ENCODE measurements around the gene CLHC1. TPM values are rescaled to one million over a fixed set of nuclear protein-coding genes. Genes with fewer than 3 reads are reported as not detected.
"Not testable (repeated sequence)": the region's sequence is repeated elsewhere in the genome, so short reads cannot be mapped to it uniquely, and the experiment has no call there.

The CLHC1 gene
- total RNA-seq, 1 experiment from 2014 or later, result 11.1 TPM

GRCh38 chr2:55130849-55131248 is 101.2 kb downstream of the CLHC1 start:
- Histone ChIP-seq H3K9me3 (ENCODE audit: control insufficient read depth in 1 of 2, insufficient read depth in 1 of 2, low read depth in 1 of 2, low read length in 2 of 2) (no peaks in the 10 kb centered on the region), H3K27me3 (ENCODE audit: insufficient read depth, low read length) (no peaks in the 10 kb centered on the region), H3K4me2 (ENCODE audit: low read length) (no peak overlapping the region), H3K4me1 (ENCODE audit: control insufficient read depth in 1 of 2, insufficient read depth in 2 of 2, low read length in 2 of 2) (no peaks in the 10 kb centered on the region), H3K9ac (ENCODE audit: low read length) (no peak overlapping the region), H4K20me1 (ENCODE audit: insufficient read depth) (no peaks in the 10 kb centered on the region), H3K79me2 (ENCODE audit: insufficient read depth, low read length) (no peaks in the 10 kb centered on the region), H3K36me3 (ENCODE audit: control insufficient read depth in 1 of 2, insufficient read depth in 2 of 2, low read length in 2 of 2) (no peaks in the 10 kb centered on the region), H3K4me3 (replicated peaks in 1 of 2; ENCODE audit: low read depth in 1 of 2, low read length in 2 of 2) (no peak overlapping the region), H3K9me2 (ENCODE audit: insufficient read depth) (no peaks in the 10 kb centered on the region), H2AFZ (ENCODE audit: low read depth, low read length, poor library complexity, severe bottlenecking) (no peak overlapping the region), H3K27ac (ENCODE audit: low read depth, low read length) (no peak overlapping the region)
- POLR2A ChIA-PET, result no interaction called here
- intact Hi-C loops (cut with micrococcal nuclease), result no loop called here
- DNase-seq (ENCODE audit: low read depth, low spot score), result no peak
- CTCF ChIA-PET, result no interaction called here
- RAD21 ChIA-PET (ENCODE audit: low non-redundant PET in 1 of 2, low total read pairs in 2 of 2, uncharacterized antibody in 2 of 2, unreplicated experiment in 2 of 2), result no interaction called here
- ATAC-seq, result no peak
- BruUV-seq (replicated peaks), result no TSS peak
- TF ChIP-seq, protein P1, sequence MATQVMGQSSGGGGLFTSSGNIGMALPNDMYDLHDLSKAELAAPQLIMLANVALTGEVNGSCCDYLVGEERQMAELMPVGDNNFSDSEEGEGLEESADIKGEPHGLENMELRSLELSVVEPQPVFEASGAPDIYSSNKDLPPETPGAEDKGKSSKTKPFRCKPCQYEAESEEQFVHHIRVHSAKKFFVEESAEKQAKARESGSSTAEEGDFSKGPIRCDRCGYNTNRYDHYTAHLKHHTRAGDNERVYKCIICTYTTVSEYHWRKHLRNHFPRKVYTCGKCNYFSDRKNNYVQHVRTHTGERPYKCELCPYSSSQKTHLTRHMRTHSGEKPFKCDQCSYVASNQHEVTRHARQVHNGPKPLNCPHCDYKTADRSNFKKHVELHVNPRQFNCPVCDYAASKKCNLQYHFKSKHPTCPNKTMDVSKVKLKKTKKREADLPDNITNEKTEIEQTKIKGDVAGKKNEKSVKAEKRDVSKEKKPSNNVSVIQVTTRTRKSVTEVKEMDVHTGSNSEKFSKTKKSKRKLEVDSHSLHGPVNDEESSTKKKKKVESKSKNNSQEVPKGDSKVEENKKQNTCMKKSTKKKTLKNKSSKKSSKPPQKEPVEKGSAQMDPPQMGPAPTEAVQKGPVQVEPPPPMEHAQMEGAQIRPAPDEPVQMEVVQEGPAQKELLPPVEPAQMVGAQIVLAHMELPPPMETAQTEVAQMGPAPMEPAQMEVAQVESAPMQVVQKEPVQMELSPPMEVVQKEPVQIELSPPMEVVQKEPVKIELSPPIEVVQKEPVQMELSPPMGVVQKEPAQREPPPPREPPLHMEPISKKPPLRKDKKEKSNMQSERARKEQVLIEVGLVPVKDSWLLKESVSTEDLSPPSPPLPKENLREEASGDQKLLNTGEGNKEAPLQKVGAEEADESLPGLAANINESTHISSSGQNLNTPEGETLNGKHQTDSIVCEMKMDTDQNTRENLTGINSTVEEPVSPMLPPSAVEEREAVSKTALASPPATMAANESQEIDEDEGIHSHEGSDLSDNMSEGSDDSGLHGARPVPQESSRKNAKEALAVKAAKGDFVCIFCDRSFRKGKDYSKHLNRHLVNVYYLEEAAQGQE (IDR thresholded peaks at IDR 0.05; ENCODE audit: low read depth), result no peak
- TF ChIP-seq TCF7L2 (IDR thresholded peaks at IDR 0.05; ENCODE audit: borderline replicate concordance, extremely low read depth, insufficient read depth, insufficient read length) (no peak), CEBPB (IDR thresholded peaks at IDR 0.05; ENCODE audit: low read depth) (no peak), ZNF274 (IDR thresholded peaks at IDR 0.05; ENCODE audit: low read depth, low read length) (no peak), SP1 (IDR thresholded peaks at IDR 0.05; ENCODE audit: low read depth) (no peak), YY1 (IDR thresholded peaks at IDR 0.05; ENCODE audit: extremely low read depth, insufficient replicate concordance, low read depth, low read length) (no peak), JUND (IDR thresholded peaks at IDR 0.05) (no peak), EGR1 (IDR thresholded peaks at IDR 0.05; ENCODE audit: low read depth) (no peak), ZFX (IDR thresholded peaks at IDR 0.05) (no peak), SRF (IDR thresholded peaks at IDR 0.05; ENCODE audit: low read depth) (no peak), POLR2A (IDR thresholded peaks at IDR 0.05; ENCODE audit: borderline replicate concordance, extremely low read depth, insufficient read depth, insufficient read length) (no peak), RAD21 (IDR thresholded peaks at IDR 0.05; ENCODE audit: low read depth) (no peak), EZH2phosphoT487 (IDR thresholded peaks at IDR 0.05; ENCODE audit: borderline replicate concordance) (no peak), ELF1 (IDR thresholded peaks at IDR 0.05; ENCODE audit: borderline replicate concordance, low read depth) (no peak), POLR2AphosphoS5 (IDR thresholded peaks at IDR 0.05; ENCODE audit: low read depth, low read length) (no peak), SIN3A (IDR thresholded peaks at IDR 0.05; ENCODE audit: low read depth) (no peak)
- TF ChIP-seq, protein P2, sequence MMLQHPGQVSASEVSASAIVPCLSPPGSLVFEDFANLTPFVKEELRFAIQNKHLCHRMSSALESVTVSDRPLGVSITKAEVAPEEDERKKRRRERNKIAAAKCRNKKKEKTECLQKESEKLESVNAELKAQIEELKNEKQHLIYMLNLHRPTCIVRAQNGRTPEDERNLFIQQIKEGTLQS (IDR thresholded peaks at IDR 0.05), result no peak

GRCh38 chr2:55126643-55127042 is 105.5 kb downstream of the CLHC1 start:
- H3K9ac ChIP-seq (ENCODE audit: low read length); H3K9me3 ChIP-seq (ENCODE audit: control insufficient read depth in 1 of 2, insufficient read depth in 1 of 2, low read depth in 1 of 2, low read length in 2 of 2); H3K4me2 ChIP-seq (ENCODE audit: low read length); H3K36me3 ChIP-seq (ENCODE audit: control insufficient read depth in 1 of 2, insufficient read depth in 2 of 2, low read length in 2 of 2); ATAC-seq; RAD21 ChIA-PET (ENCODE audit: low non-redundant PET in 1 of 2, low total read pairs in 2 of 2, uncharacterized antibody in 2 of 2, unreplicated experiment in 2 of 2); H3K27me3 ChIP-seq (ENCODE audit: insufficient read depth, low read length); H3K4me3 ChIP-seq (replicated peaks in 1 of 2; ENCODE audit: low read depth in 1 of 2, low read length in 2 of 2); H2AFZ ChIP-seq (ENCODE audit: low read depth, low read length, poor library complexity, severe bottlenecking); POLR2A ChIA-PET; H3K4me1 ChIP-seq (ENCODE audit: control insufficient read depth in 1 of 2, insufficient read depth in 2 of 2, low read length in 2 of 2); DNase-seq (ENCODE audit: low read depth, low spot score); BruUV-seq (replicated peaks); H3K79me2 ChIP-seq (ENCODE audit: insufficient read depth, low read length); H3K9me2 ChIP-seq (ENCODE audit: insufficient read depth); H4K20me1 ChIP-seq (ENCODE audit: insufficient read depth); CTCF ChIA-PET; intact Hi-C loops (cut with micrococcal nuclease); H3K27ac ChIP-seq (ENCODE audit: low read depth, low read length): not testable (repeated sequence)

Measured in HCT116 (cell line).